B cell (primary cell): Measurements from ENCODE around the gene DNAH10. TPM values are rescaled to one million over a fixed set of nuclear protein-coding genes. Genes with fewer than 3 reads are reported as not detected.
A peak's percentile ranks its signal among the peaks of the same experiment; 100 is the strongest.

Experiments
- ATAC-seq: fragments of 200-7000 bp; cut with Tn5 transposase; one replicate; pipeline ENCODE4 v1.10.0; 2021; ENCODE audit warnings: low read depth, mild to moderate bottlenecking, moderate number of reproducible peaks, moderate library complexity
- CTCF ChIA-PET: fragments of 350-600 bp; sonication (Branson Sonifier 250); formaldehyde crosslinking; loops from one replicate; lab custom pipeline; 2021; ENCODE audit warnings: antibody characterized with exemption, inconsistent platforms; lab: Charles Lee
- POLR2A ChIA-PET: fragments of 350-600 bp; sonication (Branson Sonifier 250); formaldehyde crosslinking; loops from one replicate; lab custom pipeline; 2021; ENCODE audit warnings: antibody characterized with exemption; lab: Charles Lee
- DNase-seq: peaks from one replicate; pipeline ENCODE4 v3.0.0; 2013
- H2AFZ ChIP-seq: 2 replicates; pipeline ENCODE4 v1.6.1; 2012; ENCODE audit warnings: mild to moderate bottlenecking, low read depth, low read length; ENCODE audit not compliant: insufficient read depth, poor library complexity, severe bottlenecking
- H3K27ac ChIP-seq, 2 donors: 1 replicate in 1 of 2; 2 replicates in 1 of 2; pipeline ENCODE4 v1.5.1; 2012 to 2013; ENCODE audit warnings: low read length in 2 of 2, mild to moderate bottlenecking in 2 of 2, moderate library complexity in 1 of 2
- H3K27me3 ChIP-seq, 4 experiments: fragments of 200-600 bp in 1 of 4; sonication (generic) in 1 of 4; replicated peaks in 1 of 4; 1 replicate in 2 of 4; 2 replicates in 2 of 4; pipeline versions ENCODE4 v1.6.1 to v1.7.0; 2013 to 2016; ENCODE audit warnings: low read length in 3 of 4, mild to moderate bottlenecking in 2 of 4, mixed read lengths in 1 of 4, moderate library complexity in 1 of 4; ENCODE audit not compliant: insufficient read depth in 4 of 4, control insufficient read depth in 3 of 4; ENCODE audit errors: control extremely low read depth in 1 of 4
- H3K36me3 ChIP-seq, 2 experiments: replicated peaks in 1 of 2; 1 replicate in 1 of 2; 2 replicates in 1 of 2; pipeline versions ENCODE4 v1.6.1 to v1.7.1; 2013; ENCODE audit warnings: low read length in 1 of 2; ENCODE audit not compliant: insufficient read depth in 2 of 2, control insufficient read depth in 1 of 2; ENCODE audit errors: control extremely low read depth in 1 of 2, extremely low read depth in 1 of 2
- H3K4me1 ChIP-seq, 2 donors: fragments of 200-600 bp in 1 of 2; sonication (generic) in 1 of 2; 1 replicate in 1 of 2; 2 replicates in 1 of 2; pipeline versions ENCODE4 v1.5.1 to v1.6.1; 2013 to 2017; ENCODE audit warnings: low read length in 2 of 2; ENCODE audit not compliant: control insufficient read depth in 2 of 2, insufficient read depth in 2 of 2
- H3K4me2 ChIP-seq: replicated peaks from 2 replicates; pipeline ENCODE3; 2012; ENCODE audit warnings: mild to moderate bottlenecking, low read depth, low read length; ENCODE audit not compliant: poor library complexity, severe bottlenecking
- H3K4me3 ChIP-seq, 5 experiments: fragments of 200-600 bp in 1 of 5; sonication (generic) in 1 of 5; 1 replicate in 3 of 5; 2 replicates in 2 of 5; pipeline versions ENCODE4 v1.5.1 to v1.7.0; 2011 to 2016; ENCODE audit warnings: low read length in 4 of 5, mild to moderate bottlenecking in 4 of 5, low read depth in 2 of 5, control low read depth in 1 of 5, moderate library complexity in 1 of 5; ENCODE audit not compliant: insufficient read depth in 1 of 5; ENCODE audit errors: control extremely low read depth in 1 of 5, extremely low read depth in 1 of 5
- H3K79me2 ChIP-seq: fragments of 200-600 bp; sonication (generic); one replicate; pipeline ENCODE4 v1.6.0; 2016; ENCODE audit warnings: low read length; ENCODE audit not compliant: control insufficient read depth, insufficient read depth
- H3K9ac ChIP-seq: fragments of 200-600 bp; sonication (generic); 2 replicates; pipeline ENCODE4 v1.6.1; 2017; ENCODE audit warnings: mild to moderate bottlenecking, low read length, moderate library complexity
- H3K9me3 ChIP-seq, 3 donors: one replicate each; pipeline versions ENCODE4 v1.6.1 to v1.7.1; 2013; ENCODE audit warnings: low read length in 2 of 3; ENCODE audit not compliant: control insufficient read depth in 2 of 3, insufficient read depth in 1 of 3; ENCODE audit errors: control extremely low read depth in 1 of 3
- H4K20me1 ChIP-seq: 2 replicates; pipeline ENCODE4 v1.6.0; 2012; ENCODE audit warnings: mild to moderate bottlenecking, low read length; ENCODE audit not compliant: insufficient read depth, control insufficient read depth, poor library complexity, severe bottlenecking
- H3K27ac Mint-ChIP-seq: one replicate; pipeline ENCODE4 v1.8.0; 2021; ENCODE audit warnings: mixed read lengths
- H3K27me3 Mint-ChIP-seq: one replicate; pipeline ENCODE4 v1.8.0; 2021; ENCODE audit warnings: mixed read lengths
- H3K4me1 Mint-ChIP-seq: one replicate; pipeline ENCODE4 v1.8.0; 2021; ENCODE audit warnings: mixed read lengths
- H3K4me3 Mint-ChIP-seq: one replicate; pipeline ENCODE4 v1.8.0; 2021; ENCODE audit warnings: mixed read lengths
- H3K9me3 Mint-ChIP-seq: one replicate; pipeline ENCODE4 v1.8.0; 2022; ENCODE audit warnings: mixed read lengths; ENCODE audit not compliant: insufficient read depth
- CTCF ChIP-seq: fragments of 200-600 bp; IDR thresholded peaks from one replicate; pipeline ENCODE4 v1.8.0; 2022; ENCODE audit warnings: antibody characterized with exemption, mild to moderate bottlenecking
- EZH2 ChIP-seq: IDR thresholded peaks from 2 replicates; pipeline ENCODE4 v1.6.1; 2012; ENCODE audit warnings: borderline replicate concordance, low read depth, mild to moderate bottlenecking, moderate library complexity, low read length; ENCODE audit not compliant: insufficient read depth, poor library complexity, severe bottlenecking
- WGBS: methylation state at CpG from one replicate; pipeline ENCODE4 v1.1.5; 2013; ENCODE audit warnings: missing lambda C conversion rate; ENCODE audit not compliant: insufficient coverage; 5-methylcytosine and 5-hydroxymethylcytosine counted together
- intact Hi-C: fragments of 100-400 bp; cut with micrococcal nuclease; formaldehyde crosslinking; loops from one replicate; pipeline ENCODE4 v1.10.0; 2022
- polyA plus RNA-seq: library from polyadenylated mRNA; depleted of rRNA; stranded (reverse); fragments of >200 nt; gene quantifications from 2 replicates; pipeline ENCODE4 v1.2.3, GENCODE V29; 2012
- total RNA-seq, 2 donors: library from RNA; stranded (reverse); fragments of 120-200 nt in 1 of 2; gene quantifications; 1 replicate in 1 of 2; 2 replicates in 1 of 2; pipeline versions ENCODE4 v1.2.3 to v1.2.4, GENCODE V29; 2013 to 2022

DNAH10 gene
- total and polyA plus RNA-seq, 2 donors (not counting 1 experiment from before 2014, with no cell fraction given), result 0.24 to 0.99 TPM

- ChIA-PET CTCF (interaction anchor here (1.6 kb wide), 1 partner anchor 10 kb away, joined by 4 read pairs; no protein-coding TSS in a partner anchor), POLR2A (no interaction called here)
- intact Hi-C loops, result loop anchor here (1.0 to 10.0 kb wide), 3 partner anchors 67 to 1022 kb away; partner anchors contain the start of genes BRI3BP, MPHOSPH9 and MTRFR
- Mint-ChIP-seq H3K27me3 (no peaks in the 10 kb centered on the region), H3K4me1 (peaks cover 16% of the 10 kb centered on the region), H3K4me3 (peak within 1 kb of the TSS; percentile 90), H3K27ac (peak within 1 kb of the TSS; percentile 88), H3K9me3 (no peaks in the 10 kb centered on the region)
- Histone ChIP-seq H3K4me2 (peak within 1 kb of the TSS; percentile 96), H4K20me1 (no peaks in the 10 kb centered on the region), H2AFZ (peak within 1 kb of the TSS; percentile 80), H3K36me3 (peaks cover 1 to 5% of the 10 kb centered on the region in 2 experiments), H3K4me1 (peaks cover 13 to 16% of the 10 kb centered on the region in 2 donors), H3K9ac (peak within 1 kb of the TSS; percentile 73), H3K9me3 (no peaks in the 10 kb centered on the region), H3K4me3 (peak within 1 kb of the TSS; percentile 15 to 72 (median 62)), H3K27me3 (no peaks in the 10 kb centered on the region), H3K79me2 (peaks cover 36% of the 10 kb centered on the region), H3K27ac (peak within 1 kb of the TSS; percentile 16 to 71)
- peak; percentile 97 for DNase-seq
- TF ChIP-seq CTCF, result no peak
- no peak for TF ChIP-seq EZH2
- peak; percentile 82 for ATAC-seq
- WGBS, result under 1% methylated on average over 119 of the region's 138 CpGs
Measured at GRCh38 chr12:123972457-123973401, 210.6 kb downstream of the DNAH10 start, which contains the start of the genes CCDC92 and ZNF664. CCDC92 (minus strand) TSS chr12:123972831; CDS start chr12:123944305, 28,526 bp downstream. ZNF664 (plus strand) TSS chr12:123973215; CDS start chr12:124012145, 38,930 bp downstream.
